GM23338 (cell line): ENCODE data around the gene RGS17. TPM values are rescaled to one million over a fixed set of nuclear protein-coding genes. Genes with fewer than 3 reads are reported as not detected.
A peak's percentile ranks its signal among the peaks of the same experiment; 100 is the strongest.

Experiments
- ATAC-seq: fragments of 200-7000 bp; cut with Tn5 transposase; 3 replicates; pipeline ENCODE4 v1.9.1; 2020
- DNase-seq: peaks from one replicate; pipeline ENCODE4 v3.0.0-alpha.2; 2015; ENCODE audit warnings: low spot score
- H2AFZ ChIP-seq: fragments of 200-600 bp; sonication (generic); 2 replicates; pipeline ENCODE4 v1.8.0; 2016; ENCODE audit warnings: antibody characterized with exemption, mild to moderate bottlenecking, moderate library complexity
- H3F3A ChIP-seq: fragments of 200-600 bp; sonication (generic); replicated peaks from 2 replicates; pipeline ENCODE4 v1.8.0; 2017; ENCODE audit warnings: antibody characterized with exemption, mixed run types, low read depth
- H3K27ac ChIP-seq: fragments of 200-600 bp; sonication (generic); 2 replicates; pipeline ENCODE4 v1.6.1; 2016; ENCODE audit warnings: low read depth
- H3K27me3 ChIP-seq: fragments of 200-600 bp; sonication (generic); 2 replicates; pipeline ENCODE4 v1.8.0; 2016; ENCODE audit warnings: mild to moderate bottlenecking, mixed run types, moderate library complexity; ENCODE audit not compliant: insufficient read depth
- H3K36me3 ChIP-seq: fragments of 200-600 bp; sonication (generic); 2 replicates; pipeline ENCODE4 v1.8.0; 2016; ENCODE audit warnings: mild to moderate bottlenecking; ENCODE audit not compliant: insufficient read depth
- H3K4me1 ChIP-seq: fragments of 200-600 bp; sonication (generic); 2 replicates; pipeline ENCODE4 v1.8.0; 2016; ENCODE audit warnings: mild to moderate bottlenecking, moderate library complexity; ENCODE audit not compliant: insufficient read depth
- H3K4me2 ChIP-seq: fragments of 200-600 bp; sonication (generic); 2 replicates; pipeline ENCODE4 v1.7.1; 2017; ENCODE audit warnings: mixed run types
- H3K4me3 ChIP-seq: fragments of 200-600 bp; sonication (generic); 2 replicates; pipeline ENCODE4 v1.6.1; 2016; ENCODE audit warnings: mixed run types
- H3K79me2 ChIP-seq: fragments of 200-600 bp; sonication (generic); replicated peaks from 2 replicates; pipeline ENCODE4 v1.8.0; 2017; ENCODE audit warnings: mild to moderate bottlenecking; ENCODE audit not compliant: insufficient read depth
- H3K9me2 ChIP-seq: fragments of 200-600 bp; sonication (generic); 2 replicates; pipeline ENCODE4 v1.8.0; 2017; ENCODE audit not compliant: insufficient read depth
- H4K20me1 ChIP-seq: fragments of 200-600 bp; sonication (generic); replicated peaks from 2 replicates; pipeline ENCODE4 v1.8.0; 2017; ENCODE audit warnings: mild to moderate bottlenecking; ENCODE audit not compliant: insufficient read depth
- H3K27ac Mint-ChIP-seq: 2 replicates; pipeline ENCODE4 v1.8.0; 2020; ENCODE audit warnings: inconsistent platforms, mild to moderate bottlenecking, moderate library complexity, mixed read lengths
- H3K27me3 Mint-ChIP-seq: 3 replicates; pipeline ENCODE4 v1.8.0; 2022; ENCODE audit warnings: low read depth, mild to moderate bottlenecking, moderate library complexity, mixed read lengths, inconsistent platforms; ENCODE audit not compliant: insufficient read depth, poor library complexity
- H3K36me3 Mint-ChIP-seq: 3 replicates; pipeline ENCODE4 v1.8.0; 2021; ENCODE audit warnings: low read depth, mild to moderate bottlenecking, inconsistent platforms, moderate library complexity, mixed read lengths
- H3K4me1 Mint-ChIP-seq: 3 replicates; pipeline ENCODE4 v1.8.0; 2020; ENCODE audit warnings: mild to moderate bottlenecking, inconsistent platforms, mixed read lengths
- H3K4me3 Mint-ChIP-seq: 3 replicates; pipeline ENCODE4 v1.8.0; 2021; ENCODE audit warnings: moderate library complexity, mild to moderate bottlenecking, inconsistent platforms, mixed read lengths
- H3K9me3 Mint-ChIP-seq: 3 replicates; pipeline ENCODE4 v1.8.0; 2020; ENCODE audit warnings: moderate library complexity, mild to moderate bottlenecking, inconsistent platforms, mixed read lengths
- CREB1 ChIP-seq: fragments of 250-450 bp; sonication (Bioruptor Pico); IDR thresholded peaks from 2 replicates; pipeline ENCODE4 v1.5.0; 2020; ENCODE audit warnings: low read depth, mild to moderate bottlenecking, moderate library complexity
- EZH2 ChIP-seq: fragments of 200-600 bp; sonication (generic); IDR thresholded peaks from one replicate; pipeline ENCODE4 v1.8.0; 2017; ENCODE audit warnings: antibody characterized with exemption, mild to moderate bottlenecking, low read depth; ENCODE audit not compliant: unreplicated experiment
- EZH2phosphoT487 ChIP-seq: fragments of 200-600 bp; sonication (generic); IDR thresholded peaks from one replicate; pipeline ENCODE4 v1.8.1; 2018; ENCODE audit warnings: antibody characterized with exemption; ENCODE audit not compliant: unreplicated experiment
- JUNB ChIP-seq: IDR thresholded peaks from one replicate; pipeline ENCODE4 v1.6.1; 2016; ENCODE audit warnings: antibody characterized with exemption; ENCODE audit not compliant: unreplicated experiment
- NANOG ChIP-seq: IDR thresholded peaks from 2 replicates; pipeline ENCODE4 v1.6.1; 2016; ENCODE audit warnings: antibody characterized with exemption, borderline replicate concordance
- POLR2AphosphoS5 ChIP-seq: IDR thresholded peaks from 2 replicates; pipeline ENCODE4 v1.6.1; 2016; ENCODE audit warnings: antibody characterized with exemption, low read depth
- STAT1 ChIP-seq: IDR thresholded peaks from one replicate; pipeline ENCODE4 v1.6.1; 2016; ENCODE audit warnings: antibody characterized with exemption; ENCODE audit not compliant: unreplicated experiment
- ZNF114 ChIP-seq: fragments of 250-450 bp; sonication (Bioruptor Pico); IDR thresholded peaks from 2 replicates; pipeline ENCODE4 v1.5.0; 2020; ENCODE audit warnings: mild to moderate bottlenecking, moderate library complexity
- ZNF331 ChIP-seq: fragments of 250-450 bp; sonication (Bioruptor Pico); IDR thresholded peaks from 2 replicates; pipeline ENCODE4 v1.5.0; 2020; ENCODE audit warnings: low read depth, mild to moderate bottlenecking, moderate library complexity
- ZNF462 ChIP-seq: fragments of 250-450 bp; sonication (Bioruptor Pico); IDR thresholded peaks from 2 replicates; pipeline ENCODE4 v1.5.0; 2020; ENCODE audit warnings: mild to moderate bottlenecking, moderate library complexity
- polyA plus RNA-seq: library from polyadenylated mRNA; unstranded; fragments of >200 nt; fragmentation: Nextera tagmentation; extraction: Ambion mirVana; gene quantifications from 2 replicates; pipeline ENCODE4 v1.2.1, GENCODE V29; 2016
- total RNA-seq: library from RNA; depleted of rRNA; stranded (reverse); fragments of >200 nt; shearing (Covaris generic); gene quantifications from 2 replicates; pipeline ENCODE4 v1.2.3, GENCODE V29; 2014
- TF ChIP-seq, protein P1 (sequence below), 2 experiments: fragments of 200-600 bp in 1 of 2; sonication (generic) in 1 of 2; conservative IDR thresholded peaks; 2 replicates each; pipeline versions ENCODE4 v1.5.1 to v1.6.1; 2016 to 2017; ENCODE audit warnings: antibody characterized with exemption in 2 of 2, low read depth in 2 of 2, mild to moderate bottlenecking in 2 of 2, moderate library complexity in 1 of 2
- TF ChIP-seq, protein P2 (sequence below): IDR thresholded peaks from one replicate; pipeline ENCODE4 v1.6.1; 2018; ENCODE audit warnings: antibody characterized with exemption; ENCODE audit not compliant: unreplicated experiment
- TF ChIP-seq, protein P3 (sequence below): IDR thresholded peaks from 2 replicates; pipeline ENCODE4 v1.6.1; 2016; ENCODE audit warnings: antibody characterized with exemption

Gene RGS17
- total and polyA plus RNA-seq, 2 experiments from 2014 or later, result 12.1 to 12.3 TPM

DNA sequence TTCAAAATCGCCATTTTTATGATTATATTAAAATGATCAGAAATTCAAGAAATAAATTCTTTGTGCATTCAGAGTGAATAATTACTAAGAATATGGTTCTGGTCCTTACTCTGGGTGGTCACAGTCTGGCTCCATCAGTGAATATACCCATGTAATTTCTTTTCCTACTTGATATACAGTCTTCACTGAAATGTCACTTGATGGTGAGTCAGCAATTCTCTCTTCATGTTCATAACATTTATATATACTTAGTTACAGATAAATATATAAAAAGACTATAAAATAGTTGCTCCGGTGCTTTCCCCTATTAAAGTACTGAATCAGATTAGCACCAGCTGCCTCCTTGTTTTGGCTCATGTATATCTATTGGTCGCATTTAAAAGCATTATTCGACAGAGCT lies 72.2 kb downstream of the RGS17 start:
- Mint-ChIP-seq H3K4me1 (peaks cover 17% of the 10 kb centered on the region), H3K27ac (peak overlapping the region; percentile 25), H3K4me3 (no peak overlapping the region), H3K27me3 (no peaks in the 10 kb centered on the region), H3K9me3 (peaks cover 12% of the 10 kb centered on the region), H3K36me3 (peaks cover 12% of the 10 kb centered on the region)
- H3K4me3 ChIP-seq, result no peak overlapping the region
- TF ChIP-seq JUNB (no peak), ZNF331 (no peak), NANOG (no peak), ZNF114 (no peak), ZNF462 (no peak), CREB1 (CRISPR knock-in tag) (no peak), POLR2AphosphoS5 (no peak), STAT1 (no peak), EZH2phosphoT487 (no peak), EZH2 (no peak)
- TF ChIP-seq, protein P1, sequence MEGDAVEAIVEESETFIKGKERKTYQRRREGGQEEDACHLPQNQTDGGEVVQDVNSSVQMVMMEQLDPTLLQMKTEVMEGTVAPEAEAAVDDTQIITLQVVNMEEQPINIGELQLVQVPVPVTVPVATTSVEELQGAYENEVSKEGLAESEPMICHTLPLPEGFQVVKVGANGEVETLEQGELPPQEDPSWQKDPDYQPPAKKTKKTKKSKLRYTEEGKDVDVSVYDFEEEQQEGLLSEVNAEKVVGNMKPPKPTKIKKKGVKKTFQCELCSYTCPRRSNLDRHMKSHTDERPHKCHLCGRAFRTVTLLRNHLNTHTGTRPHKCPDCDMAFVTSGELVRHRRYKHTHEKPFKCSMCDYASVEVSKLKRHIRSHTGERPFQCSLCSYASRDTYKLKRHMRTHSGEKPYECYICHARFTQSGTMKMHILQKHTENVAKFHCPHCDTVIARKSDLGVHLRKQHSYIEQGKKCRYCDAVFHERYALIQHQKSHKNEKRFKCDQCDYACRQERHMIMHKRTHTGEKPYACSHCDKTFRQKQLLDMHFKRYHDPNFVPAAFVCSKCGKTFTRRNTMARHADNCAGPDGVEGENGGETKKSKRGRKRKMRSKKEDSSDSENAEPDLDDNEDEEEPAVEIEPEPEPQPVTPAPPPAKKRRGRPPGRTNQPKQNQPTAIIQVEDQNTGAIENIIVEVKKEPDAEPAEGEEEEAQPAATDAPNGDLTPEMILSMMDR (conservative IDR thresholded peaks at IDR 0.05; ENCODE audit: low read depth in 2 of 2), result no peak
- TF ChIP-seq, protein P2, sequence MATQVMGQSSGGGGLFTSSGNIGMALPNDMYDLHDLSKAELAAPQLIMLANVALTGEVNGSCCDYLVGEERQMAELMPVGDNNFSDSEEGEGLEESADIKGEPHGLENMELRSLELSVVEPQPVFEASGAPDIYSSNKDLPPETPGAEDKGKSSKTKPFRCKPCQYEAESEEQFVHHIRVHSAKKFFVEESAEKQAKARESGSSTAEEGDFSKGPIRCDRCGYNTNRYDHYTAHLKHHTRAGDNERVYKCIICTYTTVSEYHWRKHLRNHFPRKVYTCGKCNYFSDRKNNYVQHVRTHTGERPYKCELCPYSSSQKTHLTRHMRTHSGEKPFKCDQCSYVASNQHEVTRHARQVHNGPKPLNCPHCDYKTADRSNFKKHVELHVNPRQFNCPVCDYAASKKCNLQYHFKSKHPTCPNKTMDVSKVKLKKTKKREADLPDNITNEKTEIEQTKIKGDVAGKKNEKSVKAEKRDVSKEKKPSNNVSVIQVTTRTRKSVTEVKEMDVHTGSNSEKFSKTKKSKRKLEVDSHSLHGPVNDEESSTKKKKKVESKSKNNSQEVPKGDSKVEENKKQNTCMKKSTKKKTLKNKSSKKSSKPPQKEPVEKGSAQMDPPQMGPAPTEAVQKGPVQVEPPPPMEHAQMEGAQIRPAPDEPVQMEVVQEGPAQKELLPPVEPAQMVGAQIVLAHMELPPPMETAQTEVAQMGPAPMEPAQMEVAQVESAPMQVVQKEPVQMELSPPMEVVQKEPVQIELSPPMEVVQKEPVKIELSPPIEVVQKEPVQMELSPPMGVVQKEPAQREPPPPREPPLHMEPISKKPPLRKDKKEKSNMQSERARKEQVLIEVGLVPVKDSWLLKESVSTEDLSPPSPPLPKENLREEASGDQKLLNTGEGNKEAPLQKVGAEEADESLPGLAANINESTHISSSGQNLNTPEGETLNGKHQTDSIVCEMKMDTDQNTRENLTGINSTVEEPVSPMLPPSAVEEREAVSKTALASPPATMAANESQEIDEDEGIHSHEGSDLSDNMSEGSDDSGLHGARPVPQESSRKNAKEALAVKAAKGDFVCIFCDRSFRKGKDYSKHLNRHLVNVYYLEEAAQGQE, result no peak
- TF ChIP-seq, protein P3, sequence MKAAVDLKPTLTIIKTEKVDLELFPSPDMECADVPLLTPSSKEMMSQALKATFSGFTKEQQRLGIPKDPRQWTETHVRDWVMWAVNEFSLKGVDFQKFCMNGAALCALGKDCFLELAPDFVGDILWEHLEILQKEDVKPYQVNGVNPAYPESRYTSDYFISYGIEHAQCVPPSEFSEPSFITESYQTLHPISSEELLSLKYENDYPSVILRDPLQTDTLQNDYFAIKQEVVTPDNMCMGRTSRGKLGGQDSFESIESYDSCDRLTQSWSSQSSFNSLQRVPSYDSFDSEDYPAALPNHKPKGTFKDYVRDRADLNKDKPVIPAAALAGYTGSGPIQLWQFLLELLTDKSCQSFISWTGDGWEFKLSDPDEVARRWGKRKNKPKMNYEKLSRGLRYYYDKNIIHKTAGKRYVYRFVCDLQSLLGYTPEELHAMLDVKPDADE, result no peak
- no peaks in the 10 kb centered on the region for H4K20me1 ChIP-seq
- no peak for DNase-seq
- ATAC-seq, result peak; percentile 40; the same call in 1 of the 3 replicates
- no peaks in the 10 kb centered on the region for H3K27me3 ChIP-seq
- H3K27ac ChIP-seq, result no peak overlapping the region
- H3F3A ChIP-seq, result no peaks in the 10 kb centered on the region
- H3K9me2 ChIP-seq, result no peaks in the 10 kb centered on the region
- H3K36me3 ChIP-seq, result no peaks in the 10 kb centered on the region
- no peak overlapping the region for H2AFZ ChIP-seq
- H3K79me2 ChIP-seq, result peaks cover 4% of the 10 kb centered on the region; the same call in 1 of the 2 replicates
- H3K4me2 ChIP-seq, result 0 out of 2 replicates have a peak overlapping the region, but pooled peaks have one; percentile 6
- peaks cover 23% of the 10 kb centered on the region for H3K4me1 ChIP-seq
